GM19035 (cell line): ENCODE measurements around the gene SLC39A12.

Experiments used
- ATAC-seq: cut with Tn5 transposase; IDR thresholded peaks from one replicate; pipeline ENCODE4 v1.9.1; 2021; ENCODE audit not compliant: unreplicated experiment

The SLC39A12 gene

DNA sequence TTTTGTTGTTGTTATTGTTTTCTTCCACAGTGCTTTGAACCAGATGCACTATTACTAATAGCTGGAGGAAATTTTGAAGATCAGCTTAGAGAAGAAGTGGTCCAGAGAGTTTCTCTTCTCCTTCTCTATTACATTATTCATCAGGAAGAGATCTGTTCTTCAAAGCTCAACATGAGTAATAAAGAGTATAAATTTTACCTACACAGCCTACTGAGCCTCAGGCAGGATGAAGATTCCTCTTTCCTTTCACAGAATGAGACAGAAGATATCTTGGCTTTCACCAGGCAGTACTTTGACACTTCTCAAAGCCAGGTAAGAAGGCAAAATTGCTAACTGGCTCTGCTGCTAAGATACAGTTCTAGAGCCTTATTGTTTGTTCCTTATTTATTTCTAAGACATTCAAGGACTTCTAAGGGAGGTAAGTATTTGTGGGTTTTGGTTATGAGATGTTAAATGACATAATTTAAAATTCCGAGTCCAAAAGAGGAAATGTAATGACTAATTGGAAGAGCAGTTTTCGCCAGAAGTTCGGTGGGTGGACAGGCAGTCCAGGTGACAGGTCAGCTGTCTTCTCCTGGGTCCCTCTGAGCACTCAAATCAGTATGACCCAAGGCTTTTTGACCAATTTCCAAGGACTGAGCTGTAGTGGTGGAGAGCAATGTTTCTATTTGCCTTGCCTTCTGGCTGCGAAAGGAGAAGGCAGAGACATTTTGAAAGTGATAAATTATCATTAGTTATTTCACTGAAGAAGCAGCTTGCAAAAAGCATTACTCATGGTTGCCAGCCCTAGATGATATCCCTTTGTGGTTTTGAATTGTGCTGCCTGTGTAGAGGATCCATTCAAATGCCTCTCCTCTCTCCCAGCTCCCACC is 10.1 kb downstream of the SLC39A12 start:
- ATAC-seq = no peak

- no peak for ATAC-seq
Observed at GRCh38 chr10:17963431-17963830, 11.7 kb downstream of the SLC39A12 start.

- ATAC-seq = no peak
Observed at GRCh38 chr10:17965649-17966235, 14.0 kb downstream of the SLC39A12 start.

- ATAC-seq = no peak
Observed at GRCh38 chr10:17974505-17974904, 22.8 kb downstream of the SLC39A12 start.

GRCh38 chr10:17980846-17981565 is 29.3 kb downstream of the SLC39A12 start:
- ATAC-seq = no peak

DNA sequence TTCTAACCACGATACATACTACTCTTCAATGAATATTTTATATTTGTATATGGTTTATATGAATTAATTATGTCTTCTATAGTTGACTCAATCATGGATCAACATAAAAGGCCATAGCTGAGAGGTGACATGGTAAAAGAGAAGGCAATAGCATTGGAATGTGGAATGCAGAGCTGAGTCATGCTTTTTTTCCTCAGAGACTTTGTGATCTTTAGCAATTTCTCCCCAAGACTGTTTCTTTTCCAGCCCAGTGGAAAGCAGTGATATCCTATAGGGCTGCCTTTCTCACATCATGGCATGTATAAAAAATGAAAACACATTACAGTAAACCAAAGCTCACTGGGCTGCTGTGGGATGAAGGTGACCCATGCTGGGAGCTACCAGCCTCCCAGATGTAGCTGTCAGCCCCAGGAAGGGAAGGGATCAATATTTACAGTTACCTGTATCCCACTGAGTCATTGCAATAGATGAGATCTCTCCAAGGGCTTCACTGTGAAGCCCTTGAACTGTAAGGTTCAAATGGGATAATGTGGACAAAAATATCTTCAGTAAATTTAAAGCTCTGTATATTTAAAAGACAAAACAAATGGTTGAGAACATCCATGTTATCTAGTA is 30.2 kb downstream of the SLC39A12 start:
- ATAC-seq = no peak

GRCh38 chr10:17984056-17984455 is 32.3 kb downstream of the SLC39A12 start:
- peak; percentile 71 for ATAC-seq

GRCh38 chr10:17984563-17984962 is 32.8 kb downstream of the SLC39A12 start:
- ATAC-seq = no peak

- peak; percentile 76 for ATAC-seq
Observed at GRCh38 chr10:17989908-17990767, 38.4 kb downstream of the SLC39A12 start.

GRCh38 chr10:17992266-17992665 is 40.5 kb downstream of the SLC39A12 start:
- ATAC-seq = no peak

- ATAC-seq = no peak
Observed at GRCh38 chr10:17993361-17993760, 41.6 kb downstream of the SLC39A12 start.

GRCh38 chr10:18000601-18001000 is 48.9 kb downstream of the SLC39A12 start:
- no peak for ATAC-seq

GRCh38 chr10:18005445-18005780 is 53.7 kb downstream of the SLC39A12 start:
- no peak for ATAC-seq

GRCh38 chr10:18005781-18006456 is 54.2 kb downstream of the SLC39A12 start:
- no peak for ATAC-seq

DNA sequence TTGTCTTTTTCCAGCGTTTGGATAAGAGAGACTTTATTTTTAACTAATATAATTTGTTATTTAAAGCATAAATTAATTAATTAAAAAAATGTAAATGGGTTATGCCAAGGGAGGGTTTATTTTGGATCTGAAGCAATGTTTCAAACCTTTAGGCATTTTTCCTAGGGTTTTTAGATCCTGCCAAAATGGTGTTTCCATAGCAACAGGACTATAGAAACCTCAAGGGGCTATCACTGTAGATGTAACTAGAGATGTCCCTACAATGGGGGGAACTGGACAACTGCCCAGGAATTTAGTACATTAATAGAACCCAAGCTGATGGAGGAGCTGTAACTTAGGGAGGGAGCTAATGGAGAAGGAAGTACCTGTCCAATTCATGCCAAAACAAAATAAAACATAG is 57.3 kb downstream of the SLC39A12 start:
- ATAC-seq = no peak

DNA sequence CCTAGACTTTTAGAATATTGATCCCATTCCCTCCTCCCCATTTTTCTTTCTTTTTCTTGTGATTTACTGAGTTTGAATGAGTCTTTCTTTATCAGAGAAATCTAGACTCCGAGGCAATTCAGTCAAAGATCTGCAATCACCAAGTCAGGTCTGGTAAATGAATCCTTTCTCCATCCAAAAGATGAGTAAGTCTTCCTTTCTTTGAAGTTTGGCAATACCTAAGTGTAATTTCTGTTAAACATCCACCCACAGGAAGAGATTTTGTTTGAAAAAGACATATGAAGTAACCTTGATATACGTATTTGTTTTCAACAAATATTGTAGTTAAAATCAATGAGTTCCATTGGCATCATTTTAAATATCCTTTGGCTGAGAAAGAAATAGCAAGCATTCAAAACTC is 58.3 kb downstream of the SLC39A12 start:
- no peak for ATAC-seq

DNA sequence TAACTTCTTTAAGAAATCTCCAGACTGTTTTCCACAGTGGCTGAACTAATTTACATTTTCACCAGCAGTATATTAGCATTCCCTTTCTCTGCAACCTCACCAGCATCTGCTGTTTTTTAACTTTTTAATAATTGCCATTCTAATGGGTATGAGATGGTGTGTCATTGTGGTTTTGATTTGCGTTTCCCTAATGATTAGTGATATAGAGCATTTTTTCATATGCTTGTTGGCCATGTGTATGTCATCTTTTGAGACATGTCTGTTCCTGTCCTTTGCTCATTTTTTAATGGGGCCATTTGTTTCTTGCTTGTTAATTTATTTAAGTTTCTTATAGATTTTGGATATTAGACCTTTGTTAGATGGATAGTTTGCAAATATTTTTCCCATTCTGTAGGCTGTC is 68.8 kb downstream of the SLC39A12 start:
- ATAC-seq = no peak

- ATAC-seq = no peak
Observed at GRCh38 chr10:18021725-18022480, 70.2 kb downstream of the SLC39A12 start.
